GM06990 (cell line): ENCODE results near the gene C2CD4B.

Experiments used
- DNase-seq: peaks from one replicate; pipeline ENCODE4 v3.0.0-alpha.2; 2011; ENCODE audit not compliant: insufficient read length; ENCODE audit errors: extremely low read depth
- H3K27me3 ChIP-seq: replicated peaks from 2 replicates; pipeline ENCODE4 v1.6.0; 2011; ENCODE audit warnings: low read length; ENCODE audit not compliant: control insufficient read depth, insufficient read depth
- H3K36me3 ChIP-seq: 2 replicates; pipeline ENCODE4 v1.5.1; 2011; ENCODE audit warnings: low read length; ENCODE audit not compliant: control insufficient read depth, insufficient read depth
- H3K4me3 ChIP-seq: replicated peaks from 2 replicates; pipeline ENCODE4 v1.5.1; 2011; ENCODE audit warnings: low read depth, mild to moderate bottlenecking, control low read depth, low read length
- TF ChIP-seq, protein P1 (sequence below): IDR thresholded peaks from 2 replicates; pipeline ENCODE4 v1.5.1; 2011; ENCODE audit warnings: low read length, control low read depth, mild to moderate bottlenecking, inconsistent platforms; ENCODE audit not compliant: insufficient read depth, poor library complexity, severe bottlenecking

C2CD4B gene

GRCh38 chr15:62187425-62187824, 22.3 kb upstream of the C2CD4B start:
- TF ChIP-seq, protein P1, sequence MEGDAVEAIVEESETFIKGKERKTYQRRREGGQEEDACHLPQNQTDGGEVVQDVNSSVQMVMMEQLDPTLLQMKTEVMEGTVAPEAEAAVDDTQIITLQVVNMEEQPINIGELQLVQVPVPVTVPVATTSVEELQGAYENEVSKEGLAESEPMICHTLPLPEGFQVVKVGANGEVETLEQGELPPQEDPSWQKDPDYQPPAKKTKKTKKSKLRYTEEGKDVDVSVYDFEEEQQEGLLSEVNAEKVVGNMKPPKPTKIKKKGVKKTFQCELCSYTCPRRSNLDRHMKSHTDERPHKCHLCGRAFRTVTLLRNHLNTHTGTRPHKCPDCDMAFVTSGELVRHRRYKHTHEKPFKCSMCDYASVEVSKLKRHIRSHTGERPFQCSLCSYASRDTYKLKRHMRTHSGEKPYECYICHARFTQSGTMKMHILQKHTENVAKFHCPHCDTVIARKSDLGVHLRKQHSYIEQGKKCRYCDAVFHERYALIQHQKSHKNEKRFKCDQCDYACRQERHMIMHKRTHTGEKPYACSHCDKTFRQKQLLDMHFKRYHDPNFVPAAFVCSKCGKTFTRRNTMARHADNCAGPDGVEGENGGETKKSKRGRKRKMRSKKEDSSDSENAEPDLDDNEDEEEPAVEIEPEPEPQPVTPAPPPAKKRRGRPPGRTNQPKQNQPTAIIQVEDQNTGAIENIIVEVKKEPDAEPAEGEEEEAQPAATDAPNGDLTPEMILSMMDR: no peak
- no peak for DNase-seq
- no peak overlapping the region for H3K4me3 ChIP-seq

GRCh38 chr15:62186578-62186977, 21.5 kb upstream of the C2CD4B start:
- TF ChIP-seq, protein P1: no peak
- no peaks in the 10 kb centered on the region; the same call in 1 of the 2 replicates for H3K27me3 ChIP-seq
- no peak overlapping the region for H3K4me3 ChIP-seq
- H3K36me3 ChIP-seq: no peaks in the 10 kb centered on the region
- no peak for DNase-seq

More at GRCh38 chr15:62187425-62187824, 22.3 kb upstream of the C2CD4B start:
- H3K27me3 ChIP-seq: no peaks in the 10 kb centered on the region; the same call in 1 of the 2 replicates
- H3K36me3 ChIP-seq: no peaks in the 10 kb centered on the region

- no peak for DNase-seq
- H3K27me3 ChIP-seq: no peaks in the 10 kb centered on the region; the same call in 1 of the 2 replicates
- H3K36me3 ChIP-seq: no peaks in the 10 kb centered on the region
- no peak overlapping the region for H3K4me3 ChIP-seq
- TF ChIP-seq, protein P1: no peak
Measured at GRCh38 chr15:62183130-62183529, 18.0 kb upstream of the C2CD4B start.

- TF ChIP-seq, protein P1: no peak
- Histone ChIP-seq H3K4me3 (no peak overlapping the region), H3K27me3 (no peaks in the 10 kb centered on the region), H3K36me3 (no peaks in the 10 kb centered on the region)
- DNase-seq: no peak
Measured at GRCh38 chr15:62173215-62173614, 8.1 kb upstream of the C2CD4B start.

- TF ChIP-seq, protein P1: no peak
- DNase-seq: no peak
- H3K36me3 ChIP-seq: no peaks in the 10 kb centered on the region
- no peaks in the 10 kb centered on the region for H3K27me3 ChIP-seq
- H3K4me3 ChIP-seq: no peak overlapping the region
Measured at GRCh38 chr15:62171882-62172281, 6.8 kb upstream of the C2CD4B start.

GRCh38 chr15:62165793-62166375, 799 bp upstream of the C2CD4B start:
- H3K27me3 ChIP-seq: no peaks in the 10 kb centered on the region; the same call in none of the 2 replicates
- TF ChIP-seq, protein P1: no peak
- DNase-seq: no peak
- no peak overlapping the region for H3K4me3 ChIP-seq
- no peaks in the 10 kb centered on the region for H3K36me3 ChIP-seq
